Measurements from ENCODE around the gene GINS2.

Gene GINS2

GRCh38 chr16:85710732-85711131, 22.0 kb upstream of the GINS2 start:
- no peak for TF ChIP-seq CTCF (IDR thresholded peaks at IDR 0.05; ENCODE audit: insufficient read depth, missing control alignments)
- no peak for DNase-seq (ENCODE audit: insufficient read length, low spot score)
- no peak for FAIRE-seq

- DNase-seq (ENCODE audit: insufficient read length, low spot score): no peak
- FAIRE-seq: no peak
- no peak for TF ChIP-seq CTCF (IDR thresholded peaks at IDR 0.05; ENCODE audit: insufficient read depth, missing control alignments)
Observed at GRCh38 chr16:85709766-85710585, 21.2 kb upstream of the GINS2 start.

- DNase-seq (ENCODE audit: insufficient read length, low spot score) (no peak), FAIRE-seq (no peak)
- no peak for TF ChIP-seq CTCF (IDR thresholded peaks at IDR 0.05; ENCODE audit: insufficient read depth, missing control alignments)
Observed at GRCh38 chr16:85708338-85708737, 19.6 kb upstream of the GINS2 start.

- DNase-seq (ENCODE audit: insufficient read length, low spot score) (no peak), FAIRE-seq (no peak)
- TF ChIP-seq CTCF (IDR thresholded peaks at IDR 0.05; ENCODE audit: insufficient read depth, missing control alignments): no peak
Observed at GRCh38 chr16:85707528-85708095, 18.9 kb upstream of the GINS2 start.

GRCh38 chr16:85706449-85707034, 17.8 kb upstream of the GINS2 start:
- no peak for DNase-seq (ENCODE audit: insufficient read length, low spot score)
- FAIRE-seq: no peak

GRCh38 chr16:85704900-85705846, 16.4 kb upstream of the GINS2 start:
- DNase-seq (ENCODE audit: insufficient read length, low spot score) (no peak), FAIRE-seq (no peak)
- TF ChIP-seq CTCF (IDR thresholded peaks at IDR 0.05; ENCODE audit: insufficient read depth, missing control alignments): no peak

More at GRCh38 chr16:85706449-85707034, 17.8 kb upstream of the GINS2 start:
- no peak for TF ChIP-seq CTCF (IDR thresholded peaks at IDR 0.05; ENCODE audit: insufficient read depth, missing control alignments)
